SK-N-MC (cell line): ENCODE results near the gene CCDC167.

Experiments
- EZH2 ChIP-seq: fragments of 200-600 bp; sonication (generic); IDR thresholded peaks from one replicate; pipeline ENCODE4 v1.6.1; 2017; ENCODE audit warnings: antibody characterized with exemption
- FOXP2 ChIP-seq: optimal IDR thresholded peaks from 2 replicates; pipeline ENCODE3; 2011; ENCODE audit warnings: mild to moderate bottlenecking, moderate library complexity; ENCODE audit not compliant: insufficient read depth; ENCODE audit errors: extremely low read length, control extremely low read depth
- POLR2AphosphoS5 ChIP-seq: IDR thresholded peaks from 2 replicates; pipeline ENCODE4 v1.6.1; 2012; ENCODE audit warnings: mild to moderate bottlenecking, low read depth, low read length, borderline replicate concordance

DNA sequence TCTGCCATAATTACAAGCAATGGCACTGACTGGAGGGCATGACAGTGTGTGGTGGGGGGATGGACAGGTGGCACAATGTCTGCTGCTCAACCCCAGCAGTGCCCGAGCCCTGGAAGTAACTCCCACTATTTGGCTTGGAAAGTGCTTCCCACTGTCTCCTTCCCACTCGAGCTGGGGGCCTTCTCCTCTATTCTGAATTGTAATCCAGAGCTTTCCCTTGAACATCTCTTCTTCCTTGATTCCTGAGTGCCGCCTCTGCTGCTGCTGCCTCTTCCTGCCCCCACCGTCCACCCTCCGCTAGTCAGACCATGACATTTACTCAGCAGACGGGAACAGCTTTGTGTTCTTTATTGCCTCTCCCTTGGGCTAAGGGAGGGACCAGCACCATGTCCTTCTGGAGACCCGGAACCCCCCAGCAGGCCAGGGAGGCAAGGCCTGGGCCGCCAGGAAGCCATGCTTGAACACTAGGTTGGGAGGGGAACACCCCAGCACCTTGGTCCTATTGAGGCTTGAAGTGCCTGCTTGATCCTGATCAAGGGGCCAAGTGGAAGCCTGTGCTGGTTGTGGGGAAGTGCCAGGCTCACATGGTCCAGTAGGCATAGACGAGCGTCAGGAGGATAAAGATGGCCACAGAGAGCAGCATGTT is 17.0 kb downstream of the CCDC167 start:
- no peak for TF ChIP-seq POLR2AphosphoS5
- TF ChIP-seq EZH2 = no peak
- no peak for TF ChIP-seq FOXP2
